ENCODE data around the gene TCEAL2. TPM values are rescaled to one million over a fixed set of nuclear protein-coding genes. Genes with fewer than 3 reads are reported as not detected.

The TCEAL2 gene
- polyA plus RNA-seq, 4 donors = 0.59 to 4.5 (median 0.67) TPM; not detected in 1

Other genes with a start within 250 kb of the TCEAL2 start
- gene ZMAT1, start 193.7 kb upstream of the TCEAL2 start, polyA plus RNA-seq = 10 to 100 TPM in 1 of 4 donors, 1 to 10 TPM in 1, under 1 TPM in 2; 0.54 to 18.3 (median 1.4) TPM
- 1 to 10 TPM in 1 of 4 donors, under 1 TPM in 1, not detected in 2; 0.18 to 1.6 TPM for gene TCEAL6, start 16.8 kb downstream of the TCEAL2 start, polyA plus RNA-seq
- 10 to 100 TPM in 1 of 4 donors, 1 to 10 TPM in 2, under 1 TPM in 1; 0.89 to 16.2 (median 4.8) TPM for gene BEX5, start 30.3 kb downstream of the TCEAL2 start, polyA plus RNA-seq
- not detected for gene TCP11X1, start 89.6 kb downstream of the TCEAL2 start, polyA plus RNA-seq
- under 1 TPM in 2 of 4 donors, not detected in 2; 0.03 TPM for gene NXF2, start 121.5 kb downstream of the TCEAL2 start, polyA plus RNA-seq